LNCAP (cell line): ENCODE results near the gene CDH13.

Experiments used
- TF ChIP-seq, protein P1 (sequence below): fragments of 450-650 bp; IDR thresholded peaks from 2 replicates; pipeline ENCODE4 v1.5.1; 2017; ENCODE audit warnings: mild to moderate bottlenecking

The CDH13 gene

DNA sequence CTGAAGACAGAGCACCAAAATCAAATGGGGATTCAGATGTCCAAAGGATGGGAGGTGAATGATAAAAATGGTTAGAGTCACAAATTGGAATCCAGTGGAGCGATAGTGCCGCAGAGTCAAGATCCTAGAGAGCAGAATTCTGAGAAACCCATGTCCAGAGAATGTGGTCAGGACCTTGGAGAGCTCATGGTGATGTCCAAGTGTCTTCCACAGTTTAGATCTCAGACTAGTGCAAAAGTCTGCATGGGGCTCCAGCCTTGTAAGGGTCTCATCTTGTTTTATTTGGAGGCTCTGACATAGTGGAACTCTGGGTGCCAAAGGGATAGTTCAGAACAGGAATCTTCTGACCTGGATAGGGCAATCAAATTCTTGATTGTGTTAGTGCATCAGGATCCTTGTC lies 935.1 kb downstream of the CDH13 start:
- TF ChIP-seq, protein P1, sequence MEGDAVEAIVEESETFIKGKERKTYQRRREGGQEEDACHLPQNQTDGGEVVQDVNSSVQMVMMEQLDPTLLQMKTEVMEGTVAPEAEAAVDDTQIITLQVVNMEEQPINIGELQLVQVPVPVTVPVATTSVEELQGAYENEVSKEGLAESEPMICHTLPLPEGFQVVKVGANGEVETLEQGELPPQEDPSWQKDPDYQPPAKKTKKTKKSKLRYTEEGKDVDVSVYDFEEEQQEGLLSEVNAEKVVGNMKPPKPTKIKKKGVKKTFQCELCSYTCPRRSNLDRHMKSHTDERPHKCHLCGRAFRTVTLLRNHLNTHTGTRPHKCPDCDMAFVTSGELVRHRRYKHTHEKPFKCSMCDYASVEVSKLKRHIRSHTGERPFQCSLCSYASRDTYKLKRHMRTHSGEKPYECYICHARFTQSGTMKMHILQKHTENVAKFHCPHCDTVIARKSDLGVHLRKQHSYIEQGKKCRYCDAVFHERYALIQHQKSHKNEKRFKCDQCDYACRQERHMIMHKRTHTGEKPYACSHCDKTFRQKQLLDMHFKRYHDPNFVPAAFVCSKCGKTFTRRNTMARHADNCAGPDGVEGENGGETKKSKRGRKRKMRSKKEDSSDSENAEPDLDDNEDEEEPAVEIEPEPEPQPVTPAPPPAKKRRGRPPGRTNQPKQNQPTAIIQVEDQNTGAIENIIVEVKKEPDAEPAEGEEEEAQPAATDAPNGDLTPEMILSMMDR, result no peak

DNA sequence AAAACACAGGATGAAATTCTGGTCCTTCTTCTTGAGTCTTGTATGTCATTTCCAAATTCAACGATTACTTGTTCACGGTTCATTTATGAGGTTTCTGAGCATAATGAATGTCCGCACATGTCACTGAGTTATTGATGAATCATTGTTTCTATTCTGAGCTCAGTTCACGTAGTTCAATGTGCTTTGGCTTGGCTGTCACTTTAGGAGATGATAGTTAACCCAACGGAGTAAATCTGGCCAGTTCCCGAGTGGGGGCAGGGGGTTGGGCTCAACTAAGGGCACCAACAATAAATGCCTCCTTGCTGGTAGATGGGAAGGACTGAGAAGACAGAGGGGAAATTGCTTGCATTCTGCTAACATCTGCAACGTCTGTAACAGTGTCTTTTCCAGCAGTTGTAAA lies 941.6 kb downstream of the CDH13 start:
- TF ChIP-seq, protein P1, result no peak

DNA sequence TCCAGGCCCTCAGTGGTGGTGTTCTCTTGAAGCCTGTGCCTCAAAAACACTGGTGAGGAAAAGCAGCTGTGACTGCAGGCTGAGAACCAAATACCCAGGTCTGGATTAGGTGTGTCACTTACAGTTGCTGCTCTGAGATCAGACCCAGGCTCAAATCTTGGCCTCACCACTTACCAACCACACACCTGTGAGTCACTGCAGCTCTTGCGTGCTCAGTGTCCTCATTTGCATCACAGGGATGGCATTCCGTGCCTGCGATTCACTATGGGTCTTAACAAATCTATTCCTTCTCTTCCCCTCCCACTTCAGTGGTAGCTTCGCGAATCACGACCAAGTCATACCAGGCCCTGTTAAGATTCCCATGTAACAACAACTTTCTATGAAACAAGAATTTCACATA lies 947.6 kb downstream of the CDH13 start:
- TF ChIP-seq, protein P1, result no peak

DNA sequence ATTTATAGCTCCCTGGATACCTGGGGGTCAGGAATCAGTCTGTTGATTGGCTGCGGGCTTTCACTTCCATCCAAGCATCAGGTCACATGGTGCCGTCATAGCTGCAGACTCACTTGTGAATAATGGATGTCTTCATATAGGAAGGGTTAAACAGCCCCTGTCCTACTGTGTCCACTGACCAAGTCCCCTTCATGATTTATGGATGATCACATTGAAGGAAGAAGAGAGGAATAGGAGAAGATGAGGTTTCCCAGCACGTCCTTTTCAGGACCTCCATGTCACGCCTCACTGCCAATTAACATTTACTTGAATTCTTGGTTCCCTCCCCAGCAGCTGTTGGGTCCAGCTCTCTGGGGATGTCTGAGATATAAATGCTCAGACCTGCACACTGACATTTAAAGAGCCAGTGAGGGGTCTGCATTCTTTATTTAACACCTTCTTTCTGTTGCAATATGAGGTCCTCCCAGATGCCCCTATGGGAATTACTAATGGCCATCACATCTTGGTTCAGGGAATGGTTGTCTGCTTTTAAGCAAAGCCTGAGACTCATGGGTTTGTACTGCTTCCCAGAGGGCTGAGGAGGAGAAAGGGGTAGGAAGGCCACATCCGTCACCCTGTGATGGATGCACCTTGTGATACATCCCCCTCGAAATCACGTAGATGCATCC lies 950.4 kb downstream of the CDH13 start:
- TF ChIP-seq, protein P1, result no peak

DNA sequence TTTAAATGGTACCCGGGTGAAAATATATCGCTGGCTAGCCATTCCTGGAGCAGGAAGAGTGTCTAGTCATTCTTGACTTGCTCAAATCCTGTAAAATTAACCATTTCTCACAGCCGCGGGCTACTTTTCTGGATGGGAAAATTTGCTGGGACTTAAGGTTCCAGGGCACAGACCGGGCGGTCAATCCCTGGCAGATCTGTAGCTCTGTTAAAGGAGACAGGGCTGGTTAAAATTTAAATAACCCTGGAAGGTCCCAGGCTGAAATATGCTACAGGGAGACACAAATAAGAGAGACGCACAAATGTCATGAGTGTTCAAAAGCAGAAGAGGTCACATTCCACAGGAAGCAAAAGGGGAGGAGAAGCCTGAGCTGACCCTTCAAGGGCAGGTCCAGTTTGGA lies 951.4 kb downstream of the CDH13 start:
- TF ChIP-seq, protein P1, result no peak

DNA sequence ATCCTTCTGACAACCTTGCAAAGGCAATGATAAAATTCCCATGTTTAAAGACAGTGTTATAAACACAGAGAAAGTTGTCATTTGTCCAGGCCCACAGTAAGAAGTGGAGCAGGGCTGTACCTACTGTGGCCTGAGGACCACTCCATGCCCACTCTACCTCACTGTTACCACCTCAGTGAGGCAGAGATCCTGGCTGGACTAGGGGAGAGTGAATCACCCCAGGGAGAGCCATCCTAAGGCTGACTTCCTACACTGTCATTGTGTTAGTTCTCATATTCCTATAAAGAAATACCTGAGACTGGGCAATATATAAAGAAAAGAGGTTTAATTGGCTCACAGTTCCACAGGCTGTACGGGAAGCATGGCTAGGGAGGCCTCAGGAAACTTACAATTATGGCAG lies 952.3 kb downstream of the CDH13 start:
- TF ChIP-seq, protein P1, result no peak

DNA sequence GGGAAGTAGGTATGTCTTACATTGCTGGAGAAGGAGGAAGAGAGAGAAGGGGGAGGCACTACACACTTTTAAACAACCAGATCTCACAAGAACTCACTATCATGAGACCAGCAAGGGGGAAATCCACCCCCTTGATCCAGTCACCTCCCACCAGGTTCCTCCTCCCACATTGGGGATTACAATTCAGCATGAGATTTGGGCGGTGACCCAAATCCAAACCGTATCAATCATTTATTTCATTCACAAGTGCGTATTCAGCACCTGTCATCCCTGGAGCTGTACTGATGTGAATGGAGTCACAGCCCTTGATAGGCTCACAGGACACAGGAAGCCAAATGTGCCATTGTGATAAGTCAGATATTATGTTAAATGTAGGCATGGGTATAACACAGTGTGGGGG lies 952.7 kb downstream of the CDH13 start:
- TF ChIP-seq, protein P1, result no peak

DNA sequence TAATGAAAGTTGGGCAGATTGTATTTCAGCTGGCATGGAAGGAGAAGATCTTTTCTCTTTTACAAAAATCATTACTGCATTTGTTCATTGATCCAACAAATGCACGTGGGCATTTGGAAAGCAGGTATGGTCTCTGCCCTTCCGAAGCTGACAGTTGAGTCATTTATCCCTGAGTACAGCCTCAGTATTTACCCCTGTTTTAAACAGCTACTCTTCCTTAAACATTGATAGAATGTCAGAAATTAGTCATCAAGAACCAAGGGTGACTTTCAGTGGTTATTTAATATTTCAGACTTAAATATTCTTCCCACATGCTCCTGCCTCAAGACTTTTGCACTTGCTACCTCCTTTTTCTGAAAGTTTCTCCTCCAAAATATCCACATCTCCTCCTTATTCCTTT lies 954.3 kb downstream of the CDH13 start:
- TF ChIP-seq, protein P1, result no peak
